Measurements from ENCODE around the gene GPR68.

DNA sequence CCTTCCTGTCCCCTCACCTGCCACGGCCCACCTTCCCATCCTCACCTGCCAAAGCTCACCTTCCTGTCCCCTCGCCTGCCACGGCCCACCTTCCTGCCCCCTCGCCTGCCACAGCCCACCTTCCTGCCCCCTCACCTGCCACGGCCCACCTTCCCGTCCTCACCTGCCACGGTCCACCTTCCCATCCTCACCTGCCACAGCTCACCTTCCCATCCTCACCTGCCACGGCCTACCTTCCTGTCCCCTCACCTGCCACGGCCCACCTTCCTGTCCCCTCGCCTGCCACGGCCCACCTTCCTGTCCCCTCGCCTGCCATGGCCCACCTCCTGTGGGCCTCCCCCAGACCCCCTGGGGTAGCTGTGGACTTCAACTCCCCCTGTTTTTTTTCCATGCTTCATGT, 48.8 kb upstream of the GPR68 start:
- TF ChIP-seq, protein P1, sequence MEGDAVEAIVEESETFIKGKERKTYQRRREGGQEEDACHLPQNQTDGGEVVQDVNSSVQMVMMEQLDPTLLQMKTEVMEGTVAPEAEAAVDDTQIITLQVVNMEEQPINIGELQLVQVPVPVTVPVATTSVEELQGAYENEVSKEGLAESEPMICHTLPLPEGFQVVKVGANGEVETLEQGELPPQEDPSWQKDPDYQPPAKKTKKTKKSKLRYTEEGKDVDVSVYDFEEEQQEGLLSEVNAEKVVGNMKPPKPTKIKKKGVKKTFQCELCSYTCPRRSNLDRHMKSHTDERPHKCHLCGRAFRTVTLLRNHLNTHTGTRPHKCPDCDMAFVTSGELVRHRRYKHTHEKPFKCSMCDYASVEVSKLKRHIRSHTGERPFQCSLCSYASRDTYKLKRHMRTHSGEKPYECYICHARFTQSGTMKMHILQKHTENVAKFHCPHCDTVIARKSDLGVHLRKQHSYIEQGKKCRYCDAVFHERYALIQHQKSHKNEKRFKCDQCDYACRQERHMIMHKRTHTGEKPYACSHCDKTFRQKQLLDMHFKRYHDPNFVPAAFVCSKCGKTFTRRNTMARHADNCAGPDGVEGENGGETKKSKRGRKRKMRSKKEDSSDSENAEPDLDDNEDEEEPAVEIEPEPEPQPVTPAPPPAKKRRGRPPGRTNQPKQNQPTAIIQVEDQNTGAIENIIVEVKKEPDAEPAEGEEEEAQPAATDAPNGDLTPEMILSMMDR (IDR thresholded peaks at IDR 0.05; ENCODE audit: low read length): no peak
- TF ChIP-seq EZH2 (optimal IDR thresholded peaks at IDR 0.05; ENCODE audit: low read depth, low read length): no peak
